AG04450 (cell line): ENCODE measurements around the gene ST6GAL1. TPM values are rescaled to one million over a fixed set of nuclear protein-coding genes. Genes with fewer than 3 reads are reported as not detected.
"Not testable (repeated sequence)": the region's sequence is repeated elsewhere in the genome, so short reads cannot be mapped to it uniquely, and the experiment has no call there.

ENCODE experiments used
- CTCF ChIA-PET: fragments of 300-600, 350-600 bp; formaldehyde crosslinking; extraction: SDS; loops from one replicate; lab custom pipeline; 2022; ENCODE audit warnings: antibody characterized with exemption, inconsistent platforms; lab: Charles Lee
- POLR2A ChIA-PET: fragments of 350-600 bp; formaldehyde crosslinking; extraction: SDS; loops from one replicate; lab custom pipeline; 2021; ENCODE audit warnings: antibody characterized with exemption, inconsistent platforms; lab: Yijun Ruan, JAX
- DNase-seq: peaks from one replicate; pipeline ENCODE4 v3.0.0-alpha.2; 2011; ENCODE audit warnings: low read depth, low spot score
- H3K27ac ChIP-seq: one replicate; pipeline ENCODE4 v1.5.1; 2012; ENCODE audit warnings: low read depth, low read length, control low read depth
- H3K27me3 ChIP-seq: one replicate; pipeline ENCODE4 v1.6.0; 2012; ENCODE audit warnings: low read length; ENCODE audit not compliant: control insufficient read depth, insufficient read depth
- H3K4me3 ChIP-seq: 2 replicates; pipeline ENCODE4 v1.5.1; 2011; ENCODE audit warnings: mild to moderate bottlenecking, low read depth, low read length, control low read depth
- H3K9me3 ChIP-seq: 2 replicates; pipeline ENCODE4 v1.5.1; 2012; ENCODE audit warnings: low read length; ENCODE audit not compliant: control insufficient read depth, insufficient read depth
- polyA plus RNA-seq: library from polyadenylated mRNA; depleted of rRNA; stranded (reverse); fragments of >200 nt; gene quantifications from 2 replicates; pipeline ENCODE4 v1.2.3, GENCODE V29; 2011
- TF ChIP-seq, protein P1 (sequence below): IDR thresholded peaks from 2 replicates; pipeline ENCODE4 v1.5.1; 2011; ENCODE audit warnings: low read depth, low read length, control low read depth, inconsistent platforms

ST6GAL1 gene
- polyA plus RNA-seq, 1 experiment, result 11.8 TPM

- peaks cover 5% of the 10 kb centered on the region for H3K27me3 ChIP-seq
- CTCF ChIA-PET, result no interaction called here
- H3K27ac ChIP-seq, result no peak overlapping the region
- POLR2A ChIA-PET, result no interaction called here
- no peak for DNase-seq
- no peak overlapping the region for H3K4me3 ChIP-seq
- H3K9me3 ChIP-seq, result no peaks in the 10 kb centered on the region
- TF ChIP-seq, protein P1, sequence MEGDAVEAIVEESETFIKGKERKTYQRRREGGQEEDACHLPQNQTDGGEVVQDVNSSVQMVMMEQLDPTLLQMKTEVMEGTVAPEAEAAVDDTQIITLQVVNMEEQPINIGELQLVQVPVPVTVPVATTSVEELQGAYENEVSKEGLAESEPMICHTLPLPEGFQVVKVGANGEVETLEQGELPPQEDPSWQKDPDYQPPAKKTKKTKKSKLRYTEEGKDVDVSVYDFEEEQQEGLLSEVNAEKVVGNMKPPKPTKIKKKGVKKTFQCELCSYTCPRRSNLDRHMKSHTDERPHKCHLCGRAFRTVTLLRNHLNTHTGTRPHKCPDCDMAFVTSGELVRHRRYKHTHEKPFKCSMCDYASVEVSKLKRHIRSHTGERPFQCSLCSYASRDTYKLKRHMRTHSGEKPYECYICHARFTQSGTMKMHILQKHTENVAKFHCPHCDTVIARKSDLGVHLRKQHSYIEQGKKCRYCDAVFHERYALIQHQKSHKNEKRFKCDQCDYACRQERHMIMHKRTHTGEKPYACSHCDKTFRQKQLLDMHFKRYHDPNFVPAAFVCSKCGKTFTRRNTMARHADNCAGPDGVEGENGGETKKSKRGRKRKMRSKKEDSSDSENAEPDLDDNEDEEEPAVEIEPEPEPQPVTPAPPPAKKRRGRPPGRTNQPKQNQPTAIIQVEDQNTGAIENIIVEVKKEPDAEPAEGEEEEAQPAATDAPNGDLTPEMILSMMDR, result no peak
Observed at GRCh38 chr3:186886202-186886981, 43.9 kb upstream of the ST6GAL1 start.

- CTCF ChIA-PET, result not testable (repeated sequence)
Observed at GRCh38 chr3:186887507-186887938, 42.8 kb upstream of the ST6GAL1 start.

DNA sequence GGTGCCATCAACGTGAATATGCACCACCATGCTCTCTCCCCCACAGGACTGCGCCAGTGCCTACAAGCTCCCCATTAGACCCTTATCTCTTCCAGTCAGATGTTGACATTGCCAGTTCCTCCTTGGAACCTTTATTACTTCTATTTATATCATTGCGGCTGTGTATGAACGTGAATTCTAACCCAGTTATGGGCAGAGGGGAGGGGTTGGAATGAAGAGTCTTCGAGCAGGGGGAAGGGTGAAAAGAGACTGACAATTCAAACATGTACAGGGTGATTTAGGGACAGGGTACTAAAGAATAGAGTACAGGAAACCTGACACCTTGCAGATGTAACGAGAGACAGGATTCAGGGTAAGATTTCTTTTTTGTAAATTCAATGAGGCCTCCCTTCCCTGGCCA lies 41.8 kb upstream of the ST6GAL1 start:
- TF ChIP-seq, protein P1, result no peak
- Histone ChIP-seq H3K4me3 (no peak overlapping the region), H3K9me3 (no peaks in the 10 kb centered on the region), H3K27ac (no peak overlapping the region), H3K27me3 (peaks cover 5% of the 10 kb centered on the region)
- CTCF ChIA-PET, result interaction anchor here (0.8 kb wide), 1 partner anchor 276 kb away, joined by 3 read pairs; no protein-coding TSS in a partner anchor
- POLR2A ChIA-PET, result no interaction called here
- no peak for DNase-seq

More at GRCh38 chr3:186887507-186887938, 42.8 kb upstream of the ST6GAL1 start:
- DNase-seq, H3K27me3 ChIP-seq, POLR2A ChIA-PET, H3K27ac ChIP-seq, H3K4me3 ChIP-seq, H3K9me3 ChIP-seq: not testable (repeated sequence)

DNA sequence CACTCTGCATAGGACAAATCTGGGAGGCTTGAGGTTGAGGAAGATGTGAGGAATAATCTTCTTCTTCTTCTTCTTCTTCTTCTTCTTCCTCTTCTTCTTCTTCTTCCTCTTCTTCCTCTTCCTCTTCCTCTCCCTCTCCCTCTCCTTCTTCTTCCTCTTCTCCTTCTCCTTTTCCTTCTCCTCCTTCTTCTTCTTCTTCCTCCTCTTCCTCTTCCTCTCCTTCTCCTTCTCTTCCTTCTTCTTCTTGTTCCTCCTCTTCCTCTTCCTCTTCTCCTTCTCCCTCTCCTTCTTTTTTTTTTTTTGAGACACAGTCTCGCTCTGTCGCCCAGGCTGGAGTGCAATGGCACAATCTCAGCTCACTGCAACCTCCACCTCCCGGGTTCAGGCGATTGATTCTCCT lies 40.6 kb upstream of the ST6GAL1 start:
- H3K4me3 ChIP-seq, H3K27ac ChIP-seq, H3K27me3 ChIP-seq, DNase-seq, H3K9me3 ChIP-seq, CTCF ChIA-PET, POLR2A ChIA-PET: not testable (repeated sequence)

GRCh38 chr3:186890911-186891310 lies 39.4 kb upstream of the ST6GAL1 start:
- Histone ChIP-seq H3K27me3 (peaks cover 5% of the 10 kb centered on the region), H3K9me3 (no peaks in the 10 kb centered on the region), H3K4me3 (no peak overlapping the region), H3K27ac (no peak overlapping the region)
- DNase-seq, result no peak
- ChIA-PET CTCF (no interaction called here), POLR2A (no interaction called here)
- TF ChIP-seq, protein P1, result no peak

DNA sequence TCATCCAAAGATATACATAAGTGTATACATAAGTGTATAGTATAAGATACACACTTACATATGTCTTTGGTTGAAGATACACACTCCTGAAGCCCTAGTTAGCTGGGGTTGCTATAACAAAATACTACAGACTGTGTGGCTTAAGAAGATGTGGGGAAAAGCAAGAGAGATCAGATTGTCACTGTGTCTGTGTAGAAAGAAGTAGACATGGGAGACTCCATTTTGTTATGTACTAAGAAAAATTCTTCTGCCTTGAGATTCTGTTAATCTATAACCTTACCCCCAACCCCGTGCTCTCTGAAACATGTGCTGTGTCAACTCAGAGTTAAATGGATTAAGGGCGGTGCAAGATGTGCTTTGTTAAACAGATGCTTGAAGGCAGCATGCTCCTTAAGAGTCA lies 37.3 kb upstream of the ST6GAL1 start:
- CTCF ChIA-PET, result interaction anchor here (0.5 kb wide), 1 partner anchor 272 kb away, joined by 3 read pairs; no protein-coding TSS in a partner anchor
- H3K27ac ChIP-seq, H3K4me3 ChIP-seq, H3K9me3 ChIP-seq, H3K27me3 ChIP-seq, DNase-seq, POLR2A ChIA-PET: not testable (repeated sequence)
